ENCODE measurements around the gene ERCC1.
"Not testable (repeated sequence)": the region's sequence is repeated elsewhere in the genome, so short reads cannot be mapped to it uniquely, and the experiment has no call there.

The ERCC1 gene

DNA sequence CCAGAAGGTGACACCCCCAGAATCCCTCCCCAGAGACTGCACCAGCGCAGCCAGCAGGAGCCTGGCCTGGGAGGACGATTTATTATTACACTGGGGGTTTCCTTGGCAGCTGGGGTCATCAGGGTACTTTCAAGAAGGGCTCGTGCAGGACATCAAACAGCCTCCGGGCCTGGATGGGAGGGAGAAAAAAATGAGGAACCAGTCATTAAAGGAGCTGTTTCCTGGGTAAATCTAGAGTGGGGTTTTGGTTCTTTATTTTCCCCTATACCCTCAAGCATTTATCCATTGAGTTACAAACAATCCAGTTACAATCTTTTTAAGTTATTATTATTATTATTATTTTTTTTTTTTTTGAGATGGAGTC is 14.2 kb downstream of the ERCC1 start:
- no peak overlapping the region for H2AFZ ChIP-seq (ENCODE audit: low read depth, low read length, severe bottlenecking)
- H3K36me3 ChIP-seq (ENCODE audit: low read length): no peaks in the 10 kb centered on the region
- H3K4me2 ChIP-seq (ENCODE audit: low read depth, low read length, poor library complexity, severe bottlenecking): no peak overlapping the region
- H3K9me3 ChIP-seq (ENCODE audit: insufficient read depth, low read length): no peaks in the 10 kb centered on the region
- no peaks in the 10 kb centered on the region for H3K9me2 ChIP-seq (replicated peaks; ENCODE audit: insufficient read depth, low read length)
- H3K4me3 ChIP-seq (ENCODE audit: insufficient read depth, low read length, poor library complexity, severe bottlenecking): no peak overlapping the region
- no peak overlapping the region for H3K27ac ChIP-seq (ENCODE audit: low read depth, low read length)
- no peaks in the 10 kb centered on the region for H3F3A ChIP-seq (ENCODE audit: insufficient read depth)
- H3K27me3 ChIP-seq (ENCODE audit: low read length): no peaks in the 10 kb centered on the region
- no peaks in the 10 kb centered on the region for H4K20me1 ChIP-seq (ENCODE audit: low read depth, low read length)
- TF ChIP-seq, protein P1, sequence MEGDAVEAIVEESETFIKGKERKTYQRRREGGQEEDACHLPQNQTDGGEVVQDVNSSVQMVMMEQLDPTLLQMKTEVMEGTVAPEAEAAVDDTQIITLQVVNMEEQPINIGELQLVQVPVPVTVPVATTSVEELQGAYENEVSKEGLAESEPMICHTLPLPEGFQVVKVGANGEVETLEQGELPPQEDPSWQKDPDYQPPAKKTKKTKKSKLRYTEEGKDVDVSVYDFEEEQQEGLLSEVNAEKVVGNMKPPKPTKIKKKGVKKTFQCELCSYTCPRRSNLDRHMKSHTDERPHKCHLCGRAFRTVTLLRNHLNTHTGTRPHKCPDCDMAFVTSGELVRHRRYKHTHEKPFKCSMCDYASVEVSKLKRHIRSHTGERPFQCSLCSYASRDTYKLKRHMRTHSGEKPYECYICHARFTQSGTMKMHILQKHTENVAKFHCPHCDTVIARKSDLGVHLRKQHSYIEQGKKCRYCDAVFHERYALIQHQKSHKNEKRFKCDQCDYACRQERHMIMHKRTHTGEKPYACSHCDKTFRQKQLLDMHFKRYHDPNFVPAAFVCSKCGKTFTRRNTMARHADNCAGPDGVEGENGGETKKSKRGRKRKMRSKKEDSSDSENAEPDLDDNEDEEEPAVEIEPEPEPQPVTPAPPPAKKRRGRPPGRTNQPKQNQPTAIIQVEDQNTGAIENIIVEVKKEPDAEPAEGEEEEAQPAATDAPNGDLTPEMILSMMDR (IDR thresholded peaks at IDR 0.05; ENCODE audit: insufficient read depth, low read length, poor library complexity, severe bottlenecking): no peak
- TF ChIP-seq EZH2phosphoT487 (conservative IDR thresholded peaks at IDR 0.05; ENCODE audit: low read length): no peak
- H3K9ac ChIP-seq (ENCODE audit: low read length): no peak overlapping the region
- peaks cover 16% of the 10 kb centered on the region for H3K79me2 ChIP-seq (ENCODE audit: insufficient read depth, low read length)

DNA sequence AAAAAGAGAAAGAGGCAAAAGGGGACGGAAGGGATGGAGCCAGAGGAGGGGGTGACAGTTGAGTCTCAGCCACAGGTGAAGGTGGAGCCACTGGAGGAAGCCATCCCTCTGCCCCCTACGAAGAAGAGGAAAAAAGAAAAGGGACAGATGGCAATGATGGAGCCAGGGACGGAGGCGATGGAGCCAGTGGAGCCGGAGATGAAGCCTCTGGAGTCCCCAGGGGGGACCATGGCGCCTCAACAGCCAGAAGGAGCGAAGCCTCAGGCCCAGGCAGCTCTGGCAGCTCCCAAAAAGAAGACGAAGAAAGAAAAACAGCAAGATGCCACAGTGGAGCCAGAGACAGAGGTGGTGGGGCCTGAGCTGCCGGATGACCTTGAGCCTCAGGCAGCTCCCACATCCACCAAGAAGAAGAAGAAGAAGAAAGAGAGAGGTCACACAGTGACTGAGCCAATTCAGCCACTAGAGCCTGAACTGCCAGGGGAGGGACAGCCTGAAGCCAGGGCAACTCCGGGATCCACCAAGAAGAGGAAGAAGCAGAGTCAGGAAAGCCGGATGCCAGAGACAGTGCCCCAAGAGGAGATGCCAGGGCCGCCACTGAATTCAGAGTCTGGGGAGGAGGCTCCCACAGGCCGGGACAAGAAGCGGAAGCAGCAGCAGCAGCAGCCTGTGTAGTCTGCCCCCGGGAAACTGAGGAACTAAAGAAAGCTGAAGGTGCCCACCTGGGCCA is 14.7 kb downstream of the ERCC1 start:
- Histone ChIP-seq H4K20me1 (ENCODE audit: low read depth, low read length) (no peaks in the 10 kb centered on the region), H3K9me2 (replicated peaks; ENCODE audit: insufficient read depth, low read length) (no peaks in the 10 kb centered on the region), H3F3A (ENCODE audit: insufficient read depth) (no peaks in the 10 kb centered on the region), H3K4me3 (ENCODE audit: insufficient read depth, low read length, poor library complexity, severe bottlenecking) (no peak overlapping the region), H2AFZ (ENCODE audit: low read depth, low read length, severe bottlenecking) (no peak overlapping the region), H3K36me3 (ENCODE audit: low read length) (no peaks in the 10 kb centered on the region), H3K27me3 (ENCODE audit: low read length) (no peaks in the 10 kb centered on the region), H3K27ac (ENCODE audit: low read depth, low read length) (no peak overlapping the region), H3K4me2 (ENCODE audit: low read depth, low read length, poor library complexity, severe bottlenecking) (no peak overlapping the region), H3K9ac (ENCODE audit: low read length) (no peak overlapping the region), H3K9me3 (ENCODE audit: insufficient read depth, low read length) (no peaks in the 10 kb centered on the region), H3K79me2 (ENCODE audit: insufficient read depth, low read length) (peaks cover 16% of the 10 kb centered on the region)
- TF ChIP-seq, protein P1 (IDR thresholded peaks at IDR 0.05; ENCODE audit: insufficient read depth, low read length, poor library complexity, severe bottlenecking): no peak
- no peak for TF ChIP-seq EZH2phosphoT487 (conservative IDR thresholded peaks at IDR 0.05; ENCODE audit: low read length)

DNA sequence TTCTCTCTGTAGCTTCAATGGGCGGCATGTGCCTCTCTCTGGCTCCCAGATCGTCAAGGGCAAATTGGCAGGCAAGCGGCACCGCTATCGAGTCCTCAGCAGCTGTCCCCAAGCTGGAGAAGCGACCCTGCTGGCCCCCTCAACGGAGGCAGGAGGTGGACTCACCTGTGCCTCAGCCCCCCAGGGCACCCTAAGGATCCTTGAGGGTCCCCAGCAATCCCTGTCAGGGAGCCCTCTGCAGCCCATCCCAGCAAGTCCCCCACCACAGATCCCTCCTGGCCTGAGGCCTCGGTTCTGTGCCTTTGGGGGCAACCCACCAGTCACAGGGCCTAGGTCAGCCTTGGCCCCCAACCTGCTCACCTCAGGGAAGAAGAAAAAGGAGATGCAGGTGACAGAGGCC is 15.6 kb downstream of the ERCC1 start:
- Histone ChIP-seq H4K20me1 (ENCODE audit: low read depth, low read length) (no peaks in the 10 kb centered on the region), H3F3A (ENCODE audit: insufficient read depth) (no peaks in the 10 kb centered on the region), H3K79me2 (ENCODE audit: insufficient read depth, low read length) (peaks cover 16% of the 10 kb centered on the region), H3K9me3 (ENCODE audit: insufficient read depth, low read length) (no peaks in the 10 kb centered on the region), H3K36me3 (ENCODE audit: low read length) (no peaks in the 10 kb centered on the region), H3K27me3 (ENCODE audit: low read length) (no peaks in the 10 kb centered on the region), H3K4me3 (ENCODE audit: insufficient read depth, low read length, poor library complexity, severe bottlenecking) (no peak overlapping the region), H3K4me2 (ENCODE audit: low read depth, low read length, poor library complexity, severe bottlenecking) (no peak overlapping the region), H3K27ac (ENCODE audit: low read depth, low read length) (no peak overlapping the region), H3K9ac (ENCODE audit: low read length) (0 out of 2 replicates have a peak overlapping the region, but pooled peaks have one; percentile 80), H2AFZ (ENCODE audit: low read depth, low read length, severe bottlenecking) (no peak overlapping the region), H3K9me2 (replicated peaks; ENCODE audit: insufficient read depth, low read length) (no peaks in the 10 kb centered on the region)
- no peak for TF ChIP-seq EZH2phosphoT487 (conservative IDR thresholded peaks at IDR 0.05; ENCODE audit: low read length)
- TF ChIP-seq, protein P1 (IDR thresholded peaks at IDR 0.05; ENCODE audit: insufficient read depth, low read length, poor library complexity, severe bottlenecking): no peak

DNA sequence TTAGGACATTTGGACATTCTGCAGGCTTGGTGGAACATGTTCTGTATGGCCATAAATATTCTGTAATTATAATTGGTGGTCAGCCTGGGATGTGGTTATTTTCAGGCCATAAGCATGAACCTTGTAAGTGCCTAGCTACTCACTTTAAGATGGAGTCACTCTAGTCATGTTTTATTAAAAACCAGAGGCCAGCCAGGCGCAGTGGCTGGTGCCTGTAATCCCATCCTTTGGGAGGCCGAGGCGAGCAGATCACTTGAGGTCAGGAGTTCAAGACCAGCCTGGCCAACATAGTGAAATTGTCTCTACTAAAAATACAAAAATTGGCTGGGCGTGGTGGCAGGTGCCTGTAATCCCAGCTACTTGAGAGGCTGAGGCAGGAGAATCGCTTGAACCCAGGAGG is 16.1 kb downstream of the ERCC1 start:
- Histone ChIP-seq H3K9ac (ENCODE audit: low read length) (peak overlapping the region; percentile 80), H3K79me2 (ENCODE audit: insufficient read depth, low read length) (peaks cover 16% of the 10 kb centered on the region), H3K4me3 (ENCODE audit: insufficient read depth, low read length, poor library complexity, severe bottlenecking) (peak overlapping the region; percentile 98), H3K4me2 (ENCODE audit: low read depth, low read length, poor library complexity, severe bottlenecking) (peak overlapping the region; percentile 92)
- not testable (repeated sequence) for H3K27ac ChIP-seq (ENCODE audit: low read depth, low read length); H4K20me1 ChIP-seq (ENCODE audit: low read depth, low read length); H2AFZ ChIP-seq (ENCODE audit: low read depth, low read length, severe bottlenecking); H3K9me3 ChIP-seq (ENCODE audit: insufficient read depth, low read length); H3K36me3 ChIP-seq (ENCODE audit: low read length); H3K9me2 ChIP-seq (replicated peaks; ENCODE audit: insufficient read depth, low read length); H3K27me3 ChIP-seq (ENCODE audit: low read length); H3F3A ChIP-seq (ENCODE audit: insufficient read depth)
